HG03280 (cell line): ENCODE data around the gene NHSL1.

ENCODE experiments used
- ATAC-seq: cut with Tn5 transposase; IDR thresholded peaks from one replicate; pipeline ENCODE4 v1.9.1; 2021; ENCODE audit warnings: mild to moderate bottlenecking, moderate library complexity; ENCODE audit not compliant: unreplicated experiment

NHSL1 gene

GRCh38 chr6:138498629-138499302 is 528 bp downstream of the NHSL1 start:
- ATAC-seq: no peak

- no peak for ATAC-seq
Measured at GRCh38 chr6:138497286-138497685, 2.0 kb downstream of the NHSL1 start.

GRCh38 chr6:138494312-138494711 is 5.0 kb downstream of the NHSL1 start:
- ATAC-seq: no peak

- no peak for ATAC-seq
Measured at GRCh38 chr6:138493413-138493812, 5.9 kb downstream of the NHSL1 start.

GRCh38 chr6:138492871-138493270 is 6.4 kb downstream of the NHSL1 start:
- no peak for ATAC-seq

GRCh38 chr6:138492113-138492512 is 7.2 kb downstream of the NHSL1 start:
- ATAC-seq: no peak

- ATAC-seq: no peak
Measured at GRCh38 chr6:138491017-138491416, 8.3 kb downstream of the NHSL1 start.

- no peak for ATAC-seq
Measured at GRCh38 chr6:138489846-138490245, 9.4 kb downstream of the NHSL1 start.

GRCh38 chr6:138487102-138487604 is 12.1 kb downstream of the NHSL1 start:
- ATAC-seq: no peak

- no peak for ATAC-seq
Measured at GRCh38 chr6:138486249-138487101, 12.8 kb downstream of the NHSL1 start.

GRCh38 chr6:138485586-138486248 is 13.6 kb downstream of the NHSL1 start:
- ATAC-seq: no peak

GRCh38 chr6:138485005-138485545 is 14.2 kb downstream of the NHSL1 start:
- no peak for ATAC-seq

- no peak for ATAC-seq
Measured at GRCh38 chr6:138484018-138484731, 15.1 kb downstream of the NHSL1 start.

- no peak for ATAC-seq
Measured at GRCh38 chr6:138482816-138483215, 16.5 kb downstream of the NHSL1 start.

GRCh38 chr6:138480279-138480949 is 18.9 kb downstream of the NHSL1 start:
- no peak for ATAC-seq

- ATAC-seq: no peak
Measured at GRCh38 chr6:138477913-138478539, 21.3 kb downstream of the NHSL1 start.

- no peak for ATAC-seq
Measured at GRCh38 chr6:138476116-138476515, 23.2 kb downstream of the NHSL1 start.

- ATAC-seq: no peak
Measured at GRCh38 chr6:138473144-138473543, 26.1 kb downstream of the NHSL1 start.

GRCh38 chr6:138468320-138469015 is 30.8 kb downstream of the NHSL1 start:
- ATAC-seq: no peak
